ENCODE data around the gene PRSS48. TPM values are rescaled to one million over a fixed set of nuclear protein-coding genes. Genes with fewer than 3 reads are reported as not detected.
"Not testable (repeated sequence)": the region's sequence is repeated elsewhere in the genome, so short reads cannot be mapped to it uniquely, and the experiment has no call there.

PRSS48 gene
- total RNA-seq, 1 donor from 2014 or later, result not detected

GRCh38 chr4:151263455-151263854 is 13.5 kb upstream of the PRSS48 start:
- no peak for DNase-seq (ENCODE audit: low read depth)

DNA sequence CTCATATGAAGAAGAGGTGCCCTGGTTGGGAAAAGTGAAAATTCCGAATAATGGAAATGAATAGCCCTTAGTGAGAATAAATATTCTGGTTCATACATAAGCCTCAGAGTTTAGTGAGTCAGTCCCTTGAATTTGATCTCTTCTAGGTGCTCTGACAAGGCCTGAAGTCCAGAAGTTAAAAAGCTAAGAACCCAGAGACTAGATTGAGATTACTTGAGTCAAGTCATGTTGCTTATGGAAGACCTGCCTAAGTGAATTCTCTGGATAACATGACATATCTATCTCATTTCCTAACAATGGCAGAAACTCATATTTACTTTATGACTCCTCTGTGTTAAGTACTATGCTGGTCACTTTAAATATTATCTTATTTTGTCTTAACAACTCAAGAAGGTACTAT is 10.5 kb upstream of the PRSS48 start:
- DNase-seq (ENCODE audit: low read depth), result no peak

DNA sequence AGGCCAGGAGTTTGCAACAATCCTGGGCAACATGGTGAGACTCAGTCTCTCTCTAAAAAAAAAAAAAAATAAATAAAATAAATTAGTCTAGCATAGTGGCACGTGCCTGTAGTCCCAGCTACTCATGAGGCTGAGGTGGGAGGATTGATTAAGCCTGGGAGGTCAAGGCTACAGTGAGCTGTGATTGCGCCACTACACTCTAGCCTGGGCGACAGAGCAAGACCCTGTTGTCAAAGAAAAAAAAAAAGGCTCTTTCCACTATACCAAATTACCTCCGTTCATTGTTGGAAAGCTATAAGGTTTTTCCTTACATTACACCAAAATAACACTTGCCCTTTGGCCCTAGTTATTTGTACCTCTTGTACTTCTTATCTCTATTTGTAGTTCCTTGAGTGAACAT is 9.9 kb upstream of the PRSS48 start:
- DNase-seq (ENCODE audit: low read depth), result no peak

DNA sequence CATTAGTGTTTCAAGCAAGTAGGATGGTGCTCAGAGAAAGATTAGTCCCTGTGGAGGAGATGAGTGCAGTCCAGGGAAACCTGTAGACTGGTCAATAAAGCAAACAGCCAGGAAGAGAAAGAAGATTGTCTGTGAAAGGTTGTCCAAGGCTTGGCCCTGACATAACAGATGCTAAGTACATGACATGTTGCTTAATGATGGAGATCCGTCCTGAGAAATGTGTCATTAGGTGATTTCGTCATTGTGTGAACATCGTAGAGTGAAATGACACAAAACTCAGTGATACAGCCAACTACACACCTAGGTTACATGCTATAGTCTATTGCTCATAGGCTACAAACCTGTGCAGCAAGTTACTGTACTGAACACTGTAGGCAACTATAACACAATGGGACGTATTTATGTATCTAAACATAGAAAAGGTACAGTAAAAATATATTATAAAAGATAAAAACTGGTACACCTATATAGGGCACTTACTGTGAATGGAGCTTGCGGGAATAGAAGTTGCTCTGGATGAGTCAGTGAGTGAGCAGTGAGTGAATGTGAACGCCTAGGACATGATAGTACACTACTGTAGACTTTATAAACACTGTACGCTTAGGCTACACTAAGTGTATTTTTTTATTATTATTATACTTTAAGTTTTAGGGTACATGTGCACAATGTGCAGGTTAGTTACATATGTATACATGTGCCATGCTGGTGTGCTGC is 9.0 kb upstream of the PRSS48 start:
- no peak for DNase-seq (ENCODE audit: low read depth)

DNA sequence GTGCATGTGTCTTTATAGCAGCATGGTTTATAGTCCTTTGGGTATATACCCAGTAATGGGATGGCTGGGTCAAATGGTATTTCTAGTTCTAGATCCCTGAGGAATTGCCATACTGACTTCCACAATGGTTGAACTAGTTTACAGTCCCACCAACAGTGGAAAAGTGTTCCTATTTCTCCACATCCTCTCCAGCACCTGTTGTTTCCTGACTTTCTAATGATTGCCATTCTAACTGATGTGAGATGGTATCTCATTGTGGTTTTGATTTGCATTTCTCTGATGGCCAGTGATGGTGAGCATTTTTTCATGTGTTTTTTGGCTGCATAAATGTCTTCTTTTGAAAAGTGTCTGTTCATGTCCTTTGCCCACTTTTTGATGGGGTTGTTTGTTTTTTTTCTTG is 8.1 kb upstream of the PRSS48 start:
- not testable (repeated sequence) for DNase-seq (ENCODE audit: low read depth)

DNA sequence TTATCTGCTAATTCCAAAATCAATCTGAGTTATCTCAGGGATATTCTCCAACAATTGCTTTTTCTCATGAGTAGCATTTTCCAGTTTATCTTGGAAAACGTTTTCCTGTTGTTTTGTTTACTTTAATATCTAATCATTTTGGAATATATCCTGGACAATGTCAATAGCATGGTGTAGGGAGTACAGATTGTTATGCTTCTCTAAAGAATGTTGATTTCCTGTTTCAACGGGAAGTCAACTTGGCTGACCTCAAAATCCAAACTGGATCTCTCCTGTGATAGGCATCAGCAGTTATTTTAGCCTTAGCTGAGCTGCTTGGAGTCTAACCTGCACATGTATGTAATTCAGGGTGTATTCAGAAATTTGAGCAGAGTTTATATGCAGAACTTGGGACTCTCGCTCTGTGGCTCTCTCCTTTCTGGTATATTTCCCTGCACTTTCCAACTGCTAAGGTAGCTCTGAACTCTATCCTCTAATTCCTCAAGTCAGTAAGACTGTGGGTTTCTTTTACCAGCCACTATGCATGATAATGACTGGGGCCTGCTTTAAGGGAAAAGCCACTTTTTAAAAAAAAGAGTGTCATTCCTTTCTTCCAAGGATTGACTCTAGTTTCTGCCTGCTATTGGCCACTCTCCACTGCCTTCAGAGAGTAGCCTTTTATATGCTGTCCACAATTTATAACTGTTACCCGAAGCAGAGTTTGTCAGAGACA is 7.7 kb downstream of the PRSS48 start:
- DNase-seq (ENCODE audit: low read depth), result no peak

- no peak for DNase-seq (ENCODE audit: low read depth)
These were observed 10.4 kb downstream of the PRSS48 start for GRCh38 chr4:151287409-151287808.

- DNase-seq (ENCODE audit: low read depth), result no peak
These were observed 14.5 kb downstream of the PRSS48 start for GRCh38 chr4:151291485-151291884.

DNA sequence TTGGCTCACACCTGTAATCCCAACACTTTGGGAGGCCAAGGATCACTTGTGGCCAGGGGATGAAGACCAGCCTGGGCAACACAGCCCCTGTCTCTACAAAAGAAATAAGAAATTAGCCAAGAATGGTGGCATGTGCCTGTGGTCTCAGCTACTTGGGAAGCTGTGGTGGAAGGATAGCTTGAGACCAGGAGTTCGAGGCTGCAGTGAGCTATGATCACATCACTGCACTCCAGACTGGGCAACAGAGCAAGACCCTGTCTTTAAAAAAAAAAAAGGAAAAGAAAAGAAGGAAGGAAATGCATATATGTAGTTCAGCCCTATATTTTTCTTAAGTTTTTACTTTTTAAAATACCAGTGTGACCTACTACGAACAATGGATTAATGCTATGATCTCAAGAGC is 15.1 kb downstream of the PRSS48 start:
- no peak for DNase-seq (ENCODE audit: low read depth)

- DNase-seq (ENCODE audit: low read depth), result no peak
These were observed 18.0 kb downstream of the PRSS48 start for GRCh38 chr4:151294833-151295496.

DNA sequence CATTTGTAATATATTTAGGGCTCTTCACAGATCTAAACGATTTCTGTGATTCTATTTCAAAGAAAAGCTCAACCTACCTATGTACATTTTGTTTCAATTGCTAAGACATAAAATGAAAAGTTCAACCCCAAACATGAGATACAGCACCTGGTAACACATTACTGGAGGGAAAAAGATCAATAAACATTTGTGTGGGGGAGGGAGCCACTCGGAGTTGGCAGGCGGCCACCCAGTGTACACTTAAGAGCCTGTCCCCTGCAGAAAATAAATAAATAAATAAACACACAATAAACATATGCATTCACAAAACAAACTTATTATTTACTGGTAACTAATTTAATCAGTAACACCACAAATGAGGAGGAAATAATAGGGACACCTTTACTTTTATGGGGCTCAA is 19.3 kb downstream of the PRSS48 start:
- no peak for DNase-seq (ENCODE audit: low read depth)

GRCh38 chr4:151297170-151297569 is 20.2 kb downstream of the PRSS48 start:
- no peak for DNase-seq (ENCODE audit: low read depth)

DNA sequence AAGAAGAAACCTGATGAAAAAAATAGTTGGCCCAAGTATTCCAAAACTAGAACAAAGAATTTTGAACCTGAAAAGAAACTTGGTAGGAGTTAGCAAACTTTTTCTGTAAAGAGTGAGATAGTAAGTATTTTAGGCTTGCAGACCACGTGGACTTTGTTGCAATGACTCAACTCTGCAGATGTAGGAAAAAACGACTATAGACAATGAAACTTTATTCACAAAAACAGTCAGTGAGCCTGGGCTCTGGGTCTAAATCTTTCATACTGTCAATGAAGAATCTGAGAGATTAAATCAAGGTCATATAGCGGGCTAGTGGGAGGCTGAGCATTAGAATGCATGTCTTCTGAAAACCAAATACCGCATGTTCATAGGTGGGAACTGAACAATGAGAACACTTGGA is 25.5 kb downstream of the PRSS48 start:
- peak; percentile 18 for DNase-seq (ENCODE audit: low read depth)

DNA sequence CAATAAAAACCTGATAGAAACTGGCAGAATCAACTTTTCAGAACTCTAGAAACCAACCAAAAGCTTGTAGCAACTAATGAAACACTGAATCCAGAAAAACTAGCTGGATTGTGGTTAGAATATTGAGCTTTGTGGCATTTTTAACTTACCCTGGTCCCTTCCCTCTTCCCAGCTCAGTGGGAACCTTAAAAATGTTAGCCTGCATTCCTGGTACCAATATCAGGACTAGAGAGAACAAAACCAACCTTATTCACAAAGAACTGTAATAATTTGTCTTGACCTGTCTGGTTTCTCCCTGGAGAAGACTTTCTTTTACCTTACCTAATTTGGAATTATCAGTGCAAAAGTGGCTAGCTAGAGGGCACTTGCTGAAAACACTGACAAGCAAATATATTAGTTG is 27.3 kb downstream of the PRSS48 start:
- DNase-seq (ENCODE audit: low read depth), result no peak

- peak; percentile 71 for DNase-seq (ENCODE audit: low read depth)
These were observed 27.8 kb downstream of the PRSS48 start for GRCh38 chr4:151304755-151305154.

DNA sequence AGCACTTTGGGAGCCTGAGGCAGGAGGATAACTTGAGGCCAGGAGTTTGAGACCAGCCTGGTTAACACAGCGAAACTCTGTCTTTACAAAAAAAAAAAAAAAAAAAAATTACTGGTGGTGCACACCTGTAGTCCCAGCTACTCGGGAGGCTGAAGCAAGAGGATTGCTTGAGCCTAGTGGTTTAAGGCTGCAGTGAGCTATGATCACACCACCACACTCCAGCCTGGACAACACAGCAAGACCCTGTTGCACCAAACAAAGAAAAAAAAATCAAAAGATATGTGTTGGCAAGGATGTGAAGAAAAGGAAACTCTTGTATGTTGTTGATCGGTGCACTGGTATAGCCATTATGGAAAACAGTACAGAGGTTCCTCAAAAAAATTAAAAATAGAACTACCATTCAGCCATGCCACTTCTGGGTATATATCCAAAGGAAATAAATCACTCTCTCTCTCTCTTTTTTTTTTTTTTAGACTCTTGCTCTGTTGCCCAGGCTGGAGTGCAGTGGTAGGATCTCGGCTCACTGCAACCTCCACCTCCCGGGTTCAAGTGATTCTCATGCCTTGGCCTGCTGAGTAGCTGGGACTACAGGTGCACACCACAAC is 33.3 kb downstream of the PRSS48 start:
- DNase-seq (ENCODE audit: low read depth), result no peak

- no peak for DNase-seq (ENCODE audit: low read depth)
These were observed 36.5 kb downstream of the PRSS48 start for GRCh38 chr4:151313306-151314009.

- no peak for DNase-seq (ENCODE audit: low read depth)
These were observed 37.0 kb downstream of the PRSS48 start for GRCh38 chr4:151314010-151314355.

- no peak for DNase-seq (ENCODE audit: low read depth)
These were observed 37.5 kb downstream of the PRSS48 start for GRCh38 chr4:151314479-151314878.

- peak; percentile 90 for DNase-seq (ENCODE audit: low read depth)
These were observed 38.4 kb downstream of the PRSS48 start for GRCh38 chr4:151315212-151315886.

DNA sequence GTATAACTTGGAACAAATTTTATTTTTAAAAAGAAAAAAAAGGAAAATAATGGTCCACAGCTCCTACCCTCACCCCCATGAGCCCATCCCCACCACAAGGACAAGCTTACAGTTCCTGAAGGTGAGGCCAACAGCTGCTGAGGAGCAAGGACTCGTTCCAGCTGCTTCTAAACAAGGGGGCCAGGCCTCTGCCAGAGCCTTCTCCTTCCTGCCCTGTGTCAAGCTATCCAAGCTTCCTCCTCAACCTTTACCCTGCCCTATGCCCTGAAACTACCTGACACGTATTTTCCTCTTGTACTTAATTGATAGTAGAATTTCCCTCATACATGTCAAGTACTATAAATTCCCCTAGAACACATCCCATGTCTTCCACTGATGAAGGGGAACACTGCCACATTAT is 39.7 kb downstream of the PRSS48 start:
- no peak for DNase-seq (ENCODE audit: low read depth)

Measured in renal cortical epithelial cell (primary cell).